GM23338 (cell line): ENCODE data around the gene STIP1. TPM values are rescaled to one million over a fixed set of nuclear protein-coding genes. Genes with fewer than 3 reads are reported as not detected.

Source experiments
- ATAC-seq: fragments of 200-7000 bp; cut with Tn5 transposase; 3 replicates; pipeline ENCODE4 v1.9.1; 2020
- DNase-seq: peaks from one replicate; pipeline ENCODE4 v3.0.0-alpha.2; 2015; ENCODE audit warnings: low spot score
- H2AFZ ChIP-seq: fragments of 200-600 bp; sonication (generic); 2 replicates; pipeline ENCODE4 v1.8.0; 2016; ENCODE audit warnings: antibody characterized with exemption, mild to moderate bottlenecking, moderate library complexity
- H3F3A ChIP-seq: fragments of 200-600 bp; sonication (generic); replicated peaks from 2 replicates; pipeline ENCODE4 v1.8.0; 2017; ENCODE audit warnings: antibody characterized with exemption, mixed run types, low read depth
- H3K27ac ChIP-seq: fragments of 200-600 bp; sonication (generic); 2 replicates; pipeline ENCODE4 v1.6.1; 2016; ENCODE audit warnings: low read depth
- H3K27me3 ChIP-seq: fragments of 200-600 bp; sonication (generic); 2 replicates; pipeline ENCODE4 v1.8.0; 2016; ENCODE audit warnings: mild to moderate bottlenecking, mixed run types, moderate library complexity; ENCODE audit not compliant: insufficient read depth
- H3K36me3 ChIP-seq: fragments of 200-600 bp; sonication (generic); 2 replicates; pipeline ENCODE4 v1.8.0; 2016; ENCODE audit warnings: mild to moderate bottlenecking; ENCODE audit not compliant: insufficient read depth
- H3K4me1 ChIP-seq: fragments of 200-600 bp; sonication (generic); 2 replicates; pipeline ENCODE4 v1.8.0; 2016; ENCODE audit warnings: mild to moderate bottlenecking, moderate library complexity; ENCODE audit not compliant: insufficient read depth
- H3K4me2 ChIP-seq: fragments of 200-600 bp; sonication (generic); 2 replicates; pipeline ENCODE4 v1.7.1; 2017; ENCODE audit warnings: mixed run types
- H3K4me3 ChIP-seq: fragments of 200-600 bp; sonication (generic); 2 replicates; pipeline ENCODE4 v1.6.1; 2016; ENCODE audit warnings: mixed run types
- H3K79me2 ChIP-seq: fragments of 200-600 bp; sonication (generic); replicated peaks from 2 replicates; pipeline ENCODE4 v1.8.0; 2017; ENCODE audit warnings: mild to moderate bottlenecking; ENCODE audit not compliant: insufficient read depth
- H3K9me2 ChIP-seq: fragments of 200-600 bp; sonication (generic); 2 replicates; pipeline ENCODE4 v1.8.0; 2017; ENCODE audit not compliant: insufficient read depth
- H4K20me1 ChIP-seq: fragments of 200-600 bp; sonication (generic); replicated peaks from 2 replicates; pipeline ENCODE4 v1.8.0; 2017; ENCODE audit warnings: mild to moderate bottlenecking; ENCODE audit not compliant: insufficient read depth
- H3K27ac Mint-ChIP-seq: 2 replicates; pipeline ENCODE4 v1.8.0; 2020; ENCODE audit warnings: inconsistent platforms, mild to moderate bottlenecking, moderate library complexity, mixed read lengths
- H3K27me3 Mint-ChIP-seq: 3 replicates; pipeline ENCODE4 v1.8.0; 2022; ENCODE audit warnings: low read depth, mild to moderate bottlenecking, moderate library complexity, mixed read lengths, inconsistent platforms; ENCODE audit not compliant: insufficient read depth, poor library complexity
- H3K36me3 Mint-ChIP-seq: 3 replicates; pipeline ENCODE4 v1.8.0; 2021; ENCODE audit warnings: low read depth, mild to moderate bottlenecking, inconsistent platforms, moderate library complexity, mixed read lengths
- H3K4me1 Mint-ChIP-seq: 3 replicates; pipeline ENCODE4 v1.8.0; 2020; ENCODE audit warnings: mild to moderate bottlenecking, inconsistent platforms, mixed read lengths
- H3K4me3 Mint-ChIP-seq: 3 replicates; pipeline ENCODE4 v1.8.0; 2021; ENCODE audit warnings: moderate library complexity, mild to moderate bottlenecking, inconsistent platforms, mixed read lengths
- H3K9me3 Mint-ChIP-seq: 3 replicates; pipeline ENCODE4 v1.8.0; 2020; ENCODE audit warnings: moderate library complexity, mild to moderate bottlenecking, inconsistent platforms, mixed read lengths
- CREB1 ChIP-seq: fragments of 250-450 bp; sonication (Bioruptor Pico); IDR thresholded peaks from 2 replicates; pipeline ENCODE4 v1.5.0; 2020; ENCODE audit warnings: low read depth, mild to moderate bottlenecking, moderate library complexity
- EZH2phosphoT487 ChIP-seq: fragments of 200-600 bp; sonication (generic); IDR thresholded peaks from one replicate; pipeline ENCODE4 v1.8.1; 2018; ENCODE audit warnings: antibody characterized with exemption; ENCODE audit not compliant: unreplicated experiment
- JUNB ChIP-seq: IDR thresholded peaks from one replicate; pipeline ENCODE4 v1.6.1; 2016; ENCODE audit warnings: antibody characterized with exemption; ENCODE audit not compliant: unreplicated experiment
- ZNF462 ChIP-seq: fragments of 250-450 bp; sonication (Bioruptor Pico); IDR thresholded peaks from 2 replicates; pipeline ENCODE4 v1.5.0; 2020; ENCODE audit warnings: mild to moderate bottlenecking, moderate library complexity
- polyA plus RNA-seq: library from polyadenylated mRNA; unstranded; fragments of >200 nt; fragmentation: Nextera tagmentation; extraction: Ambion mirVana; gene quantifications from 2 replicates; pipeline ENCODE4 v1.2.1, GENCODE V29; 2016
- total RNA-seq: library from RNA; depleted of rRNA; stranded (reverse); fragments of >200 nt; shearing (Covaris generic); gene quantifications from 2 replicates; pipeline ENCODE4 v1.2.3, GENCODE V29; 2014
- TF ChIP-seq, protein P1 (sequence below): IDR thresholded peaks from 2 replicates; pipeline ENCODE4 v1.6.1; 2016; ENCODE audit warnings: antibody characterized with exemption

STIP1 gene
- total and polyA plus RNA-seq, 2 experiments from 2014 or later: 213 to 351 TPM

GRCh38 chr11:64220798-64221197 is 34.8 kb downstream of the STIP1 start (continued):
- TF ChIP-seq ZNF462: no peak

DNA sequence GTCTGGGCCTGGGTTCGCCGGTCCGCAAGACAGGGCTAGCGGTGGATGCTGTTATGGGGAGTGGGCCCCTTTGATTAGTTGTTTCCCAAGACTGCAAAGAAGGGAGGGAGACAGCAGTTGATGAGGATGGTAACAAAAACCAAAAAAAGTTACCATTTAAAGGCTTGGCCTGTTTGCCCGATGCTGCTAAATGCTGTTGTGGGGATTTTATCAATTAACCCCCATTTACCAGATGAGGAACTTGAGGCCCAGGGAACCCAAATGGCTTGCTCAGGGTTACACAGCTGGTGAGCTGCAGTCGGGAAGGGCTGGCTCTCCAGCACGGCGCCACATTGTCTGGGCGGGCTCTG is 36.7 kb downstream of the STIP1 start:
- no peak for DNase-seq

More for the DNA sequence above, 36.7 kb downstream of the STIP1 start:
- Histone ChIP-seq H3K4me3 (no peak overlapping the region), H3K27ac (no peak overlapping the region), H3F3A (no peaks in the 10 kb centered on the region), H3K79me2 (no peaks in the 10 kb centered on the region; the same call in 1 of the 2 replicates), H4K20me1 (no peaks in the 10 kb centered on the region), H3K9me2 (no peaks in the 10 kb centered on the region), H3K4me1 (no peaks in the 10 kb centered on the region; the same call in 1 of the 2 replicates), H3K27me3 (no peaks in the 10 kb centered on the region), H3K36me3 (no peaks in the 10 kb centered on the region; the same call in 1 of the 2 replicates), H2AFZ (no peak overlapping the region), H3K4me2 (no peak overlapping the region)
- Mint-ChIP-seq H3K27ac (no peak overlapping the region), H3K4me1 (peaks cover 9% of the 10 kb centered on the region), H3K27me3 (peaks cover 9% of the 10 kb centered on the region), H3K36me3 (no peaks in the 10 kb centered on the region), H3K4me3 (no peak overlapping the region), H3K9me3 (no peaks in the 10 kb centered on the region)
- TF ChIP-seq EZH2phosphoT487: no peak
- no peak for TF ChIP-seq JUNB
- TF ChIP-seq, protein P1, sequence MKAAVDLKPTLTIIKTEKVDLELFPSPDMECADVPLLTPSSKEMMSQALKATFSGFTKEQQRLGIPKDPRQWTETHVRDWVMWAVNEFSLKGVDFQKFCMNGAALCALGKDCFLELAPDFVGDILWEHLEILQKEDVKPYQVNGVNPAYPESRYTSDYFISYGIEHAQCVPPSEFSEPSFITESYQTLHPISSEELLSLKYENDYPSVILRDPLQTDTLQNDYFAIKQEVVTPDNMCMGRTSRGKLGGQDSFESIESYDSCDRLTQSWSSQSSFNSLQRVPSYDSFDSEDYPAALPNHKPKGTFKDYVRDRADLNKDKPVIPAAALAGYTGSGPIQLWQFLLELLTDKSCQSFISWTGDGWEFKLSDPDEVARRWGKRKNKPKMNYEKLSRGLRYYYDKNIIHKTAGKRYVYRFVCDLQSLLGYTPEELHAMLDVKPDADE: no peak
- TF ChIP-seq CREB1: no peak
- no peak for ATAC-seq
